ENCODE data around the gene SIPA1L3.

DNA sequence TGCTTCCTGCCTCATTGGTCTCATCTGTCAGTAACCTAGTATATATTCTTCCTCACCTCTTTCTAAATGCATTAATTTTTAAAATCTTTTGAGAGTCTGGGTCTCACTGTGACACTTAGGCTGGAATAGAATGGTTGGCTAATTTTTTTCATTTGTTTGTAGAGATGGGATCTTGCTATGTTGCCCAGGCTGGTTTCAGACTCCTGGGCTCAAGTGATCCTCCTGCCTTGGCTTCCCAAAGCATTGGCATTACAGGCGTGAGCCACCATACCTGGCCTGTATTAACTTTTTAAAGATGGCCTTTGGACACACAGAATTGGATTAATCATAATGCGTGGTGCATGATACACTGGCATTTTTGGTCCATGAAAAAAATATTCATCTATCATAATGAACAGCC lies 29.9 kb downstream of the SIPA1L3 start:
- TF ChIP-seq, protein P1, sequence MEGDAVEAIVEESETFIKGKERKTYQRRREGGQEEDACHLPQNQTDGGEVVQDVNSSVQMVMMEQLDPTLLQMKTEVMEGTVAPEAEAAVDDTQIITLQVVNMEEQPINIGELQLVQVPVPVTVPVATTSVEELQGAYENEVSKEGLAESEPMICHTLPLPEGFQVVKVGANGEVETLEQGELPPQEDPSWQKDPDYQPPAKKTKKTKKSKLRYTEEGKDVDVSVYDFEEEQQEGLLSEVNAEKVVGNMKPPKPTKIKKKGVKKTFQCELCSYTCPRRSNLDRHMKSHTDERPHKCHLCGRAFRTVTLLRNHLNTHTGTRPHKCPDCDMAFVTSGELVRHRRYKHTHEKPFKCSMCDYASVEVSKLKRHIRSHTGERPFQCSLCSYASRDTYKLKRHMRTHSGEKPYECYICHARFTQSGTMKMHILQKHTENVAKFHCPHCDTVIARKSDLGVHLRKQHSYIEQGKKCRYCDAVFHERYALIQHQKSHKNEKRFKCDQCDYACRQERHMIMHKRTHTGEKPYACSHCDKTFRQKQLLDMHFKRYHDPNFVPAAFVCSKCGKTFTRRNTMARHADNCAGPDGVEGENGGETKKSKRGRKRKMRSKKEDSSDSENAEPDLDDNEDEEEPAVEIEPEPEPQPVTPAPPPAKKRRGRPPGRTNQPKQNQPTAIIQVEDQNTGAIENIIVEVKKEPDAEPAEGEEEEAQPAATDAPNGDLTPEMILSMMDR (IDR thresholded peaks at IDR 0.05) = no peak
- TF ChIP-seq EP300 (IDR thresholded peaks at IDR 0.05) = no peak
- TF ChIP-seq POLR2AphosphoS5 (IDR thresholded peaks at IDR 0.05) = no peak

All from upper lobe of left lung (tissue), 4 donors.